GM15510 (cell line): Measurements from ENCODE around the gene EPHA8.

Source experiments
- POLR2A ChIP-seq: IDR thresholded peaks from 3 replicates; pipeline ENCODE4 v1.6.1; 2011; ENCODE audit warnings: borderline replicate concordance; ENCODE audit not compliant: insufficient read length; ENCODE audit errors: extremely low read depth

EPHA8 gene

GRCh38 chr1:22591576-22591975, 28.3 kb downstream of the EPHA8 start:
- no peak for TF ChIP-seq POLR2A

- no peak for TF ChIP-seq POLR2A
These were observed 28.8 kb downstream of the EPHA8 start for GRCh38 chr1:22592051-22592450.

GRCh38 chr1:22592919-22593790, 29.9 kb downstream of the EPHA8 start:
- no peak for TF ChIP-seq POLR2A

GRCh38 chr1:22594396-22594795, 31.1 kb downstream of the EPHA8 start:
- TF ChIP-seq POLR2A: no peak

- no peak for TF ChIP-seq POLR2A
These were observed 31.8 kb downstream of the EPHA8 start for GRCh38 chr1:22595108-22595507.

GRCh38 chr1:22597301-22597965, 34.1 kb downstream of the EPHA8 start:
- TF ChIP-seq POLR2A: no peak

GRCh38 chr1:22597996-22598395, 34.7 kb downstream of the EPHA8 start:
- no peak for TF ChIP-seq POLR2A

- TF ChIP-seq POLR2A: no peak
These were observed 35.4 kb downstream of the EPHA8 start for GRCh38 chr1:22598736-22599135.

GRCh38 chr1:22600071-22600816, 37.0 kb downstream of the EPHA8 start:
- no peak for TF ChIP-seq POLR2A

- no peak for TF ChIP-seq POLR2A
These were observed 37.7 kb downstream of the EPHA8 start for GRCh38 chr1:22600817-22601605.

GRCh38 chr1:22601610-22602009, 38.3 kb downstream of the EPHA8 start:
- no peak for TF ChIP-seq POLR2A

GRCh38 chr1:22602060-22602740, 38.9 kb downstream of the EPHA8 start:
- no peak for TF ChIP-seq POLR2A

GRCh38 chr1:22606161-22606560, 42.9 kb downstream of the EPHA8 start:
- no peak for TF ChIP-seq POLR2A

GRCh38 chr1:22607154-22607553, 43.9 kb downstream of the EPHA8 start:
- TF ChIP-seq POLR2A: no peak
